Right lobe of liver (tissue), 4 donors: Measurements from ENCODE around the gene ATAT1.

ENCODE experiments used
- CTCF ChIP-seq, 4 donors: fragments of 200-600 bp in 3 of 4; fragments of 450-650 bp in 1 of 4; IDR thresholded peaks; one replicate each; pipeline versions ENCODE4 v1.5.1 to v1.8.0; 2016 to 2022; ENCODE audit warnings: antibody characterized with exemption in 4 of 4, mild to moderate bottlenecking in 2 of 4
- POLR2A ChIP-seq: fragments of 450-650 bp; IDR thresholded peaks from one replicate; pipeline ENCODE4 v1.6.1; 2017; ENCODE audit warnings: antibody characterized with exemption, mild to moderate bottlenecking
- donor health status: DM: no; HTN: no; CAD: no.
- donor health status: DM: no; HTN: no; CAD: no.
- donor health status: DM: no; HTN: yes; CAD: no.

GRCh38 chr6:30601436-30601814 lies 25.2 kb upstream of the ATAT1 start:
- TF ChIP-seq CTCF (IDR thresholded peaks at IDR 0.05) (no peak), POLR2A (no peak)
